Neuronal stem cell (in vitro differentiated cells): ENCODE results near the gene PGM1.

ENCODE experiments used
- DNase-seq: peaks from one replicate; pipeline ENCODE4 v3.0.0-alpha.2; 2013; ENCODE audit warnings: low spot score
- H2AFZ ChIP-seq: one replicate; pipeline ENCODE4 v1.6.1; 2013; ENCODE audit warnings: mild to moderate bottlenecking, low read length, inconsistent platforms
- H2AK5ac ChIP-seq: 2 replicates; pipeline ENCODE4 v1.6.1; 2013; ENCODE audit warnings: low read depth, mild to moderate bottlenecking, inconsistent platforms, low read length, moderate library complexity, mixed read lengths
- H2BK120ac ChIP-seq: 2 replicates; pipeline ENCODE4 v1.6.1; 2013; ENCODE audit warnings: low read depth, mild to moderate bottlenecking, inconsistent platforms, low read length, moderate library complexity, mixed read lengths
- H2BK12ac ChIP-seq: one replicate; pipeline ENCODE4 v1.6.1; 2013; ENCODE audit warnings: low read length, inconsistent platforms
- H2BK15ac ChIP-seq: 2 replicates; pipeline ENCODE4 v1.6.1; 2013; ENCODE audit warnings: mild to moderate bottlenecking, low read length, inconsistent platforms, mixed read lengths
- H2BK5ac ChIP-seq: one replicate; pipeline ENCODE4 v1.6.1; 2013; ENCODE audit warnings: inconsistent platforms, mild to moderate bottlenecking, low read length, moderate library complexity
- H3K14ac ChIP-seq: one replicate; pipeline ENCODE4 v1.6.1; 2013; ENCODE audit warnings: low read length, inconsistent platforms
- H3K18ac ChIP-seq: 2 replicates; pipeline ENCODE4 v1.6.1; 2013; ENCODE audit warnings: low read length, inconsistent platforms
- H3K23ac ChIP-seq: 2 replicates; pipeline ENCODE4 v1.6.1; 2013; ENCODE audit warnings: low read depth, mild to moderate bottlenecking, mixed read lengths, low read length, inconsistent platforms; ENCODE audit not compliant: poor library complexity
- H3K27ac ChIP-seq: replicated peaks from 3 replicates; pipeline ENCODE4 v1.5.1; 2013; ENCODE audit warnings: low read length, inconsistent platforms
- H3K27me3 ChIP-seq, 3 experiments: 2 replicates each; pipeline ENCODE4 v1.6.1; 2013; ENCODE audit warnings: low read length in 3 of 3, mild to moderate bottlenecking in 2 of 3, inconsistent platforms in 1 of 3, low read depth in 1 of 3, mixed read lengths in 1 of 3, moderate library complexity in 1 of 3; ENCODE audit not compliant: control insufficient read depth in 3 of 3, insufficient read depth in 3 of 3
- H3K36me3 ChIP-seq, 2 donors: replicated peaks in 1 of 2; 2 replicates each; pipeline ENCODE4 v1.6.1; 2013; ENCODE audit warnings: low read length in 2 of 2; ENCODE audit not compliant: control insufficient read depth in 2 of 2, insufficient read depth in 2 of 2
- H3K4ac ChIP-seq: 2 replicates; pipeline ENCODE4 v1.6.1; 2013; ENCODE audit warnings: inconsistent platforms, mild to moderate bottlenecking, low read length, moderate library complexity
- H3K4me1 ChIP-seq, 2 donors: 1 replicate in 1 of 2; 2 replicates in 1 of 2; pipeline ENCODE4 v1.6.1; 2013; ENCODE audit warnings: low read length in 2 of 2, low read depth in 1 of 2; ENCODE audit not compliant: control insufficient read depth in 2 of 2, insufficient read depth in 1 of 2
- H3K4me2 ChIP-seq: one replicate; pipeline ENCODE4 v1.6.1; 2013; ENCODE audit warnings: mild to moderate bottlenecking, low read length, inconsistent platforms; ENCODE audit not compliant: insufficient read depth, poor library complexity, severe bottlenecking
- H3K4me3 ChIP-seq, 2 donors: 2 replicates each; pipeline ENCODE4 v1.5.1; 2013; ENCODE audit warnings: low read length in 2 of 2, mild to moderate bottlenecking in 2 of 2, inconsistent platforms in 1 of 2, moderate library complexity in 1 of 2
- H3K79me1 ChIP-seq: one replicate; pipeline ENCODE4 v1.6.1; 2013; ENCODE audit warnings: low read depth, mild to moderate bottlenecking, inconsistent platforms, low read length, moderate library complexity
- H3K9ac ChIP-seq: one replicate; pipeline ENCODE4 v1.6.1; 2013; ENCODE audit warnings: mild to moderate bottlenecking, low read depth, low read length, inconsistent platforms; ENCODE audit not compliant: poor library complexity
- H3K9me3 ChIP-seq, 2 donors: replicated peaks in 1 of 2; 2 replicates each; pipeline versions ENCODE3 to v1.6.1; 2013; ENCODE audit warnings: low read length in 2 of 2, mild to moderate bottlenecking in 2 of 2, inconsistent platforms in 1 of 2, low read depth in 1 of 2, mixed read lengths in 1 of 2, moderate library complexity in 1 of 2; ENCODE audit not compliant: control insufficient read depth in 2 of 2, insufficient read depth in 1 of 2
- H4K8ac ChIP-seq: one replicate; pipeline ENCODE4 v1.6.1; 2013; ENCODE audit warnings: low read depth, mild to moderate bottlenecking, inconsistent platforms, low read length, moderate library complexity
- H4K91ac ChIP-seq: one replicate; pipeline ENCODE4 v1.6.1; 2013; ENCODE audit warnings: low read length, low read depth, mild to moderate bottlenecking, inconsistent platforms; ENCODE audit not compliant: poor library complexity
- WGBS, 2 donors: extraction: QIAGEN DNeasy Blood & Tissue Kit; methylation state at CpG; one replicate each; pipeline ENCODE4 v1.1.7; 2013; ENCODE audit warnings: missing lambda C conversion rate in 2 of 2, mixed read lengths in 1 of 2; ENCODE audit not compliant: insufficient read length in 2 of 2, insufficient replicate concordance in 1 of 2; ENCODE audit errors: extremely low coverage in 2 of 2; 5-methylcytosine and 5-hydroxymethylcytosine counted together

The PGM1 gene

DNA sequence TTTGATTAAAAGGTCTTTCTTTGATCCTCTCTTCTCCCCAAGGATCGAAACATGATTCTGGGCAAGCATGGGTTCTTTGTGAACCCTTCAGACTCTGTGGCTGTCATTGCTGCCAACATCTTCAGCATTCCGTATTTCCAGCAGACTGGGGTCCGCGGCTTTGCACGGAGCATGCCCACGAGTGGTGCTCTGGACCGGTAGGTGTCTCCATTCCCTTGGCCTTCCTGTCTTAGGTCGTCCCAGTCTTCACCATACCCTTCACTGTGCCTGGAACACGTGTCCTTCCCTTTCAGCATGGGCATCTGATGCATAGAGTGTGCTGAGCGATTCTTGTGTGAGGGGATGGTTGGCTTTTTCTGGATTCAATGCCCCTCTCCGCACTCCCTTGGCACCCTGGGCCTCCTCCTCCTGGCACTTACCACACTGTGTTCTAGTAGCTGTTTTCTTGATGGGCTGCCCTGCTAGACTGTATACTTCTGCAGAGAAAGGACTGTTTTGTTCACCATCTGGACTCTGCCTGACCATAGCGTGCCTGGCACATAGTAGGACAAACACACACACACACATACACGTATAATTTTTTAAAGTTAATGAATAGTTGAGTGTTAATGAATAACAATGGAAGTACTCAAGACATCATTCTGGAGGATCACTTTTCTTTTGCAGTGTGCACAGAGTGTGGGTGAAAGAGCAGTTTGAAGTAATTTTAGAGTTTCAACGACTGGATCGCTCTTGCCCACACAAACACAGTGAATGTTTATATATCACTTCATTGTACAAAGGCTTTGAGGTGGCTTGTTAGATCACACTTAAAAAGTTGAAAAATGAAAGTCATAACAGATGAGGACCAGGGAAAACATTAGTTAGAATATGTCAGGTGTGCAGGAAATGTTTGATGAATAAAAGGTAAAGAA, 43.2 kb downstream of the PGM1 start:
- no peak overlapping the region for H4K91ac ChIP-seq
- no peak overlapping the region for H2AK5ac ChIP-seq
- H3K14ac ChIP-seq, result no peak overlapping the region
- no peak overlapping the region for H2BK120ac ChIP-seq
- H3K27ac ChIP-seq, result no peak overlapping the region
- no CpG with 5 or more reads among the region's 15 CpGs for WGBS, 2 donors
- no peak overlapping the region for H2AFZ ChIP-seq
- H4K8ac ChIP-seq, result no peak overlapping the region
- H3K9ac ChIP-seq, result no peak overlapping the region
- no peak for DNase-seq
- no peak overlapping the region for H3K18ac ChIP-seq
- peaks cover 0 to 3% of the 10 kb centered on the region in 2 donors for H3K36me3 ChIP-seq
- H3K27me3 ChIP-seq, result no peaks in the 10 kb centered on the region
- H3K4me2 ChIP-seq, result no peak overlapping the region
- no peak overlapping the region for H3K4ac ChIP-seq
- H3K4me1 ChIP-seq, result peaks cover 3 to 4% of the 10 kb centered on the region in 2 donors
- H2BK15ac ChIP-seq, result no peak overlapping the region
- H3K79me1 ChIP-seq, result no peaks in the 10 kb centered on the region
- H3K4me3 ChIP-seq, result no peak overlapping the region
- H3K23ac ChIP-seq, result no peak overlapping the region
- H2BK5ac ChIP-seq, result no peak overlapping the region
- H2BK12ac ChIP-seq, result no peak overlapping the region
- no peaks in the 10 kb centered on the region for H3K9me3 ChIP-seq

DNA sequence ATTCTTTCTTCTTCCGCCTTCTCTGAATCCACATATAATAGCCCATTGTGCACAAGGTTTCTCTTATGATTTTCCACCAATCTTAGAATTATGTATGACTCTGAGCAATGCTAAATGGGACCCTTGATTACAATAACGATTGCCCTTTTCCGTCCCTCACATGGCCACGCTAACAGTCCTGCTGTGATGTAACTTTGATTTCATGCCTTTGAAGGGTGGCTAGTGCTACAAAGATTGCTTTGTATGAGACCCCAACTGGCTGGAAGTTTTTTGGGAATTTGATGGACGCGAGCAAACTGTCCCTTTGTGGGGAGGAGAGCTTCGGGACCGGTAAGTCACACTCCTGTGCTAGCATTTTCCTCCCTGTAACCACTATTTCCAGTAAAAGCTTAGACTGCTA, 45.3 kb downstream of the PGM1 start:
- no peaks in the 10 kb centered on the region for H3K36me3 ChIP-seq

DNA sequence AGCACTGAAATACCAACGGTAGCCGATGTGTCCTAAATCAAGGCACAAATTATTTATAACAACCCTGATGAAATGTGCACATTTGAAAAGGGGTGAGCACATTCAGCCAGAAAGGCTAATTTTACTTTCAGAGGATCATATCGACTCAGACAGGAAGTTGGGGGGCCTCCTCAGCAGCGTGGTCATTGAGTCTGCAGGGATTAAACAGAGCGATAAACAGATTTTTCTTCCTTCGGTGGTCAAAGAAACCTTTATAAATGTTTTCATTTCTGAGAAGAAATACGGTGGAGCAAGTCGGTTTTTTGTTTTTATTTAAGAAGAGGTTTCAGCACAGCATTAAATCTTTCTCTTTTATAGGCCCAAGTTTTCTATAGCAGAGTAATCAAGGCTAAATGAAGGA, 45.7 kb downstream of the PGM1 start:
- H2AK5ac ChIP-seq, result no peak overlapping the region
- no peak overlapping the region for H2BK15ac ChIP-seq
- H2BK120ac ChIP-seq, result no peak overlapping the region
- H3K9me3 ChIP-seq, result no peaks in the 10 kb centered on the region
- no peaks in the 10 kb centered on the region for H3K27me3 ChIP-seq
- H4K8ac ChIP-seq, result no peak overlapping the region
- peaks cover 3 to 4% of the 10 kb centered on the region in 2 donors for H3K4me1 ChIP-seq
- H3K4me2 ChIP-seq, result no peak overlapping the region
- H3K4ac ChIP-seq, result no peak overlapping the region
- no peak overlapping the region for H2BK12ac ChIP-seq
- no peaks in the 10 kb centered on the region for H3K36me3 ChIP-seq
- H3K14ac ChIP-seq, result no peak overlapping the region
- H3K23ac ChIP-seq, result no peak overlapping the region
- no peak overlapping the region for H2BK5ac ChIP-seq
- H4K91ac ChIP-seq, result no peak overlapping the region
- WGBS, 2 donors, result no CpG with 5 or more reads among the region's 8 CpGs
- H3K27ac ChIP-seq, result no peak overlapping the region
- H3K9ac ChIP-seq, result no peak overlapping the region
- no peaks in the 10 kb centered on the region for H3K79me1 ChIP-seq
- no peak overlapping the region for H3K4me3 ChIP-seq
- H2AFZ ChIP-seq, result no peak overlapping the region
- no peak overlapping the region for H3K18ac ChIP-seq
- DNase-seq, result no peak

More for the DNA sequence above, 45.3 kb downstream of the PGM1 start:
- Histone ChIP-seq H3K79me1 (no peaks in the 10 kb centered on the region), H3K23ac (no peak overlapping the region), H3K18ac (no peak overlapping the region), H3K14ac (no peak overlapping the region), H3K4me2 (no peak overlapping the region), H3K4me3 (no peak overlapping the region), H3K4ac (no peak overlapping the region), H2AFZ (no peak overlapping the region), H2BK12ac (no peak overlapping the region), H3K4me1 (peaks cover 3 to 4% of the 10 kb centered on the region in 2 donors), H3K27me3 (no peaks in the 10 kb centered on the region), H4K91ac (no peak overlapping the region), H2BK120ac (no peak overlapping the region), H2BK5ac (no peak overlapping the region), H3K27ac (no peak overlapping the region), H2BK15ac (no peak overlapping the region), H4K8ac (no peak overlapping the region), H3K9ac (no peak overlapping the region), H3K9me3 (no peaks in the 10 kb centered on the region), H2AK5ac (no peak overlapping the region)
- no CpG with 5 or more reads among the region's 8 CpGs for WGBS, 2 donors
- no peak for DNase-seq

DNA sequence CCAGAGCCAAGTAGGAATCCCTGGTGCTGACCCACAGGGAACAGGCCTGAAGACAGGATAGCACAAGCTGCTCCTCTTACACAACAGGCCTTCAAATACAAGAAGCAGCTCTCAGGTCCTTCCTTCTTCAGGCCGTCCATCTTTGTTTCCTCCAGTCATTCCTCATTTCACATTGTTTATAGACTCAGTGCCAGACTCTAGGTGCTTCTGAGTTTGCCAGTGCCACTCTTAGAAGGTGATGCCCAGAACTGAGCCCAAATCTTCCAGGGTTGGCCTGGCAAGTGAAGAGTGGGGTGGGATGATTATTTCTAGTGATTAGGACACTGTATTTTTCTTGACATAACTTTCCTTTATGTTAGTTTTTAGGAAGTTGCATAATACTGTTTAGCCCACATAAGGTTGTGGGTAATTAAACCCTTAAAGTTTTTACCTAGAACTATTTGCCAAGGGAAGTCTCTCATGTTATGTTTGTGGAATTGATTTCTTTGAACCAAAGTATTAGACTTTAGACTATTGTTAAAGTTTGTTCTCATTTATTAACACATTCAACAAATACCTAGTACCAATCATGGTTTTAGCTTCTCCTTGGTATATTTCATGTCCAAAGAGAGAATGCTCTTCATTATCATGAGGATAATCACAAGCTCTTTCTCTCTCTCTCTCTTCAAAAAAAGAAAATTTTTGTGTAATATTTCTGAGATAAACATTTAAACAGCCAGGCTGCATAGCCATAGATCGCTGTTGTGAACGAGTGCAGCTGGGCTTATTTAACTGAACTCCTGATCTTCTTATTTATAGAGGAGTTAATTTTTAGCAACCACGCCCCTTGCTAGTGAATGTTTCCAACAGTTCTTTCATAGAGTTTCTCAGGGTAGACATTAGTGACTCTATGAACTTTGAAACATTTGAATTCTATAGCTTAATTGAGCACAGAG, 47.7 kb downstream of the PGM1 start:
- no peak overlapping the region for H3K14ac ChIP-seq
- no peaks in the 10 kb centered on the region for H3K36me3 ChIP-seq
- DNase-seq, result no peak
- WGBS, 2 donors, result no CpG with 5 or more reads among the region's 4 CpGs
- no peak overlapping the region for H3K18ac ChIP-seq
- H2BK5ac ChIP-seq, result no peak overlapping the region
- H2BK12ac ChIP-seq, result no peak overlapping the region
- no peak overlapping the region for H3K23ac ChIP-seq
- H4K8ac ChIP-seq, result no peak overlapping the region
- no peak overlapping the region for H2BK15ac ChIP-seq
- no peaks in the 10 kb centered on the region for H3K27me3 ChIP-seq
- peaks cover 0 to 4% of the 10 kb centered on the region in 2 donors for H3K4me1 ChIP-seq
- H2AFZ ChIP-seq, result no peak overlapping the region
- no peaks in the 10 kb centered on the region for H3K79me1 ChIP-seq
- no peak overlapping the region for H3K4me2 ChIP-seq
- no peak overlapping the region for H3K4ac ChIP-seq
- no peak overlapping the region for H4K91ac ChIP-seq
- no peak overlapping the region for H3K27ac ChIP-seq
- H2BK120ac ChIP-seq, result no peak overlapping the region
- H3K9ac ChIP-seq, result no peak overlapping the region
- H2AK5ac ChIP-seq, result no peak overlapping the region
- no peak overlapping the region for H3K4me3 ChIP-seq
- peaks cover 0 to 4% of the 10 kb centered on the region in 2 donors for H3K9me3 ChIP-seq
